HG03442 (cell line): Measurements from ENCODE around the gene ANP32D.
"Not testable (repeated sequence)": the region's sequence is repeated elsewhere in the genome, so short reads cannot be mapped to it uniquely, and the experiment has no call there.

Experiments used
- ATAC-seq: cut with Tn5 transposase; IDR thresholded peaks from one replicate; pipeline ENCODE4 v1.9.1; 2021; ENCODE audit warnings: mild to moderate bottlenecking, moderate library complexity; ENCODE audit not compliant: unreplicated experiment

Gene ANP32D

DNA sequence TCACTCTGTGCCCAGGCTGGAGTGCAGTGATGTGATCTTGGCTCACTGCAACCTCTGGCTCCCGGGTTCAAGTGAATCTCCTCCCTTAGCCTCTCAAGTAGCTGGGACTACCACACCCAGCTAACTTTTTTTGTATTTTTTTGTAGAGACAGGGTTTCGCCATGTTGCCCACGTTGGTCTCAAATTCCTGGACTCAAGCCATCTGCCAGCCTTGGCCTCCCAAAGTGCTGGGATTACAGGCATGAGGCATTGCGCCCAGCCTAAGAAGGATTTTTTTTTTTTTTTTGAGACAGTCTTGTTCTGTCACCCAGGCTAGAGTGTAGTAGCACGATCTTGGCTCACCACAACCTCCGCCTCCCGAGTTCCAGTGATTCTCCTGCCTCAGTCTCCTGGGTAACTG is 17.1 kb downstream of the ANP32D start:
- ATAC-seq: not testable (repeated sequence)

DNA sequence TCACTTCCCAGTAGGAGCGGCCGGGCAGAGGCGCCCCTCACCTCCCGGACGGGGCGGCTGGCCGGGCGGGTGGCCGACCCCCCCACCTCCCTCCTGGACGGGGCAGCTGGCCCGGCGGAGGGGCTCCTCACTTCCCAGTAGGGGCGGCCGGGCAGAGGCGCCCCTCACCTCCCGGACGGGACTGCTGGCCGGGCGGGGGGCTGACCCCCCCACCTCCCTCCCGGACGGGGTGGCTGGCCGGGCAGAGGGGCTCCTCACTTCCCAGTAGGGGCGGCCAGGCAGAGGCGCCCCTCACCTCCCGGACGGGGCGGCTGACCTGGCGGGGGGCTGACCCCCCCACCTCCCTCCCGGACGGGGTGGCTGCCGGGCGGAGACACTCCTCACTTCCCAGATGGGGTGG is 27.9 kb downstream of the ANP32D start:
- ATAC-seq: not testable (repeated sequence)

DNA sequence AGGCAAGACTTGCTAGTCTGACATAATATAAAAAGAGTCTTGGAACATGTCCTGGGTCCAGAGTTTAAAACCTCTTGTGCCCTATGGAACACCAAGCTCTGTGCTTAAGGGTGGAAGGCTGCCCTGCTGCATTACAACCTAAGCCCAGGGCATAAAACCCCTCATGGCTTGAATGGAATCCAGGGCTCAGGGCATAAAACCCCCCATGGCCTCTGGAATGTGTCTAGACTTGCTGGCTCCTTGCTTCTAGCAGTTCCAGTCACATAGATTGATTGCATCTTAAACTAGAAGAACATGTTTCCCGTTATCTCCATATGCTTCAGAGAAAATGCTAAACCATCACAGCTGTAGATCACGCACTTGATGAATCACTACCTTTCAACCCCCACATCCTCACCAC is 34.5 kb downstream of the ANP32D start:
- not testable (repeated sequence) for ATAC-seq

DNA sequence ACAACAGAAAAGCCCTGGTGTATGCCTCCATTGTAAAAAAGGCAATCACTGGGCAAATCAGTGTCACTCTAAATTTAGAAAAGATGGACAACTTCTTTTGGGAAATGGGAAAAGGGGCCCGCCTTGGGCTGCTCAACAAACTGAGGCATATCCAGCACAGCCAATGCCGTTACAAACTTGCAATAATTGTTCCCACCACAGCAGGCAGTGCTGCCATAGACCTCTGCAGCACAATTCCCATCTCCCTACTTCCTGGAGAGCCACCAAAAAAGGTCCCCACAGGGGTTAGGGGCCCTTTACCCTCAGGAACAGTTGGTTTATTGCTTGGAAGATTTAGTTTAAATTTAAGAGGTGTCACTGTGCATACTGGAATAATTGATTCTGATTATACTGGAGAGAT is 36.6 kb downstream of the ANP32D start:
- ATAC-seq: no peak

DNA sequence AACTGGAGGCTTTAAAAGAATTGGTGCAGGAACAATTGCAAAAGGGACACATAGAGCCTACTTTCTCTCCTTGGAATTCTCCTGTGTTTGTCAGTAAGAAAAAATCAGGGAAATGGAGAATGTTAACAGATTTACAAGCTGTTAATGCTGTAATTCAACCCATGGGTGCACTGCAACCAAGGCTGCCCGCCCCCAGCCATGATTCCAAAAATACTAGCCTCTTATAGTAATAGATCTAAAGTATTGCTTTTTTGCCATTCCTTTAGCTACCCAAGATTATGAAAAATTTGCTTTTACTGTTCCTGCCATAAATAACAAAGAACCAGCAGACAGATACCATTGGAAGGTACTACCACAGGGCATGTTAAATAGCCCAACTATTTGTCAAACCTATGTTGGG is 37.8 kb downstream of the ANP32D start:
- no peak for ATAC-seq

DNA sequence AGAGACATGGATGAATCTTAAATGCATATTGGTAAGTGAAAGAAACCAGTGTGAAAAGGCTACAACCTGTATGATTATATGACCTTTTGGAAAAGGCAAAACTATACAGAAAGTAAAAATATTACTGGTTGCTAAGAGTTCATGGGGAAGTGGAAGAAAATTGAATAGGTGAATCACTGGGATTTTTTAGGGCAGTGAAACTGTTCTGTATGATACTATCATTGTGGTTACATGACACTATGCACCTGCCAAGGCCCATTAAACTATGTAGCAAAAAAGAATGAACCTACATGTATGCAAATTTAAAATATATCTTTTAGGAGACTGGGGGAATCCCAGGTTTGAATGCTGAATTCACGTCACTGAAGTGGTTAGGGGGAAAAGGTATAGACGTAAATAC is 40.5 kb downstream of the ANP32D start:
- ATAC-seq: peak; percentile 93

DNA sequence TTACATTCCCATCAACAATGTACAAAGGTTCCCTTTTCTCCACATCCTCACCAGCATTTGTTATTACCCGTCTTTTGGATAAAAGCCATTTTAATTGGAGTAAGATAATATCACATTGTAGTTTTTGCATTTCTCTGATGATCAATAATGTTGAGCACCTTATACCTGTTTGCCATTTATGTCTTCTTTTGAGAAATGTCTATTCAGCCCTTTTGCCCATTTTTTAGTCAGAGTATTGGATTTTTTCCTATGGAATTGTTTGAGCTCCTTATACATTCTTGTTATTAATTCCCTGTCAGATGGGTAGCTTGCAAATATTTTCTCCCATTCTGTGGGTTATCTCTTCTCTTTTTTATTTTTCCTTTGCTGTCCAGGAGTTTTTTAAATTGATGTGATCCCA is 42.4 kb downstream of the ANP32D start:
- no peak for ATAC-seq

DNA sequence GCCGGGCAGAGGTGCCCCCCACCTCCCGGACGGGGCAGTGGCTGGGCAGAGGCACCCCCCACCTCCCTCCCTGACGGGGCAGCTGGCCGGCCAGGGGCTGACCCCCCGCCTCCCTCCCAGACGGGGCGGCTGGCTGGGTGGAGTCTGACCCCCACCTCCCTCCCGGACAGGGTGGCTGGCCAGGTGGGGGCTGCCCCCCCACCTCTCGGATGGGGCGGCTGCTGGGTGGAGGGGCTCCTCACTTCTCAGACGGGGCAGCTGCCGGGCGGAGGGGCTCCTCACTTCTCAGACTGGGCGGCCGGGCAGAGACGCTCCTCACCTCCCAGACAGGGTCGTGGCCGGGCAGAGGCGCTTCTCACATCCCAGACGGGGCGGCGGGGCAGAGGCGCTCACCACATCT is 48.0 kb downstream of the ANP32D start:
- ATAC-seq: not testable (repeated sequence)
